Stimulated activated CD8-positive, alpha-beta memory T cell treated with anti-CD3 and anti-CD28 coated beads, Interleukin-2, amount 100 ng/mL, for 48 hours (primary cell): ENCODE results near the gene TRAPPC14.
"Not testable (repeated sequence)": the region's sequence is repeated elsewhere in the genome, so short reads cannot be mapped to it uniquely, and the experiment has no call there.

Experiments
- DNase-seq, 2 donors: peaks; one replicate each; pipeline ENCODE4 v3.0.0-alpha.2; 2020; ENCODE audit warnings: low read depth in 2 of 2

TRAPPC14 gene

GRCh38 chr7:100158229-100159098 is at the start of gene TRAPPC14:
Gene TRAPPC14, minus strand, starts transcription at chr7:100158723. Its CDS starts 224 bp downstream, at chr7:100158499.
- peak; percentile 94 to 96 for DNase-seq

GRCh38 chr7:100204454-100204853 is 45.9 kb upstream of the TRAPPC14 start:
- DNase-seq: no peak

GRCh38 chr7:100200693-100201092 is 42.2 kb upstream of the TRAPPC14 start:
- DNase-seq: no peak

GRCh38 chr7:100198266-100198665 is 39.7 kb upstream of the TRAPPC14 start:
- no peak for DNase-seq

- DNase-seq: not testable (repeated sequence)
Observed at GRCh38 chr7:100195901-100196322, 37.4 kb upstream of the TRAPPC14 start.

GRCh38 chr7:100195222-100195621 is 36.7 kb upstream of the TRAPPC14 start:
- DNase-seq: no peak

GRCh38 chr7:100192969-100193368 is 34.4 kb upstream of the TRAPPC14 start:
- DNase-seq: no peak

GRCh38 chr7:100192281-100192862 is 33.8 kb upstream of the TRAPPC14 start:
- DNase-seq: not testable (repeated sequence)

GRCh38 chr7:100191775-100192174 is 33.3 kb upstream of the TRAPPC14 start:
- no peak for DNase-seq

- no peak for DNase-seq
Observed at GRCh38 chr7:100190048-100190711, 31.7 kb upstream of the TRAPPC14 start.

GRCh38 chr7:100189061-100189460 is 30.5 kb upstream of the TRAPPC14 start:
- no peak for DNase-seq

GRCh38 chr7:100185726-100186125 is 27.2 kb upstream of the TRAPPC14 start:
- DNase-seq: no peak

- not testable (repeated sequence) for DNase-seq
Observed at GRCh38 chr7:100183090-100183489, 24.6 kb upstream of the TRAPPC14 start.

GRCh38 chr7:100182616-100183015 is 24.1 kb upstream of the TRAPPC14 start:
- not testable (repeated sequence) for DNase-seq

GRCh38 chr7:100180084-100180483 is 21.6 kb upstream of the TRAPPC14 start:
- not testable (repeated sequence) for DNase-seq

GRCh38 chr7:100177045-100178001 is 18.8 kb upstream of the TRAPPC14 start, which contains the start of the genes GPC2 and STAG3:
Gene GPC2, minus strand, starts transcription at chr7:100177381. Its CDS starts 182 bp downstream, at chr7:100177199.
Gene STAG3, plus strand, starts transcription at chr7:100177918. Its CDS starts 2,639 bp downstream, at chr7:100180557.
- peak; percentile 93 to 98 for DNase-seq

- DNase-seq: no peak
Observed at GRCh38 chr7:100176096-100177044, 17.8 kb upstream of the TRAPPC14 start.

GRCh38 chr7:100175296-100175935 is 16.9 kb upstream of the TRAPPC14 start:
- DNase-seq: no peak

GRCh38 chr7:100174582-100174981 is 16.1 kb upstream of the TRAPPC14 start:
- DNase-seq: no peak
